Activated naive CD4-positive, alpha-beta T cell (primary cell): ENCODE measurements around the gene ARHGAP8.
"Not testable (repeated sequence)": the region's sequence is repeated elsewhere in the genome, so short reads cannot be mapped to it uniquely, and the experiment has no call there.

Experiments
- DNase-seq, 4 experiments: peaks; one replicate each; lab custom pipeline; 2025; lab: John Stamatoyannopoulos, UW

Gene ARHGAP8

DNA sequence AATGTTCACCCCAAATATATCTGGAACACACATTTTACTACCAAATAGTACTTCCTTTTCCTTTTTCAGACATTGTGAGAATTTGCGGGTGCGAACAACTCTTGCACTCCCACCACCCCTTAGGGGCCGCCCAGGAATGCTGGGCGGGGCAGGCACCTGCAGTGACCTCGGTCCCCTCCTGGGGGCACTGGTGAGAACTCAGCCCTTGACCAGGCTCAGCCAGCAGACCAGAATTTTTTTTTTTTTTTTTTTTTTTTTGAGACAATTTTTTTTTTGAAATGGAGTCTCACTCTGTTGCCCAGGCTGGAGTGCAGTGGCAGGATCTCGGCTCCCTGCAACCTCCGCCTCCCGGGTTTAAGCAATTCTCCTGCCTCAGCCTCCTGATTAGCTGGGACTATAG is 75.8 kb downstream of the ARHGAP8 start:
- DNase-seq: no peak

DNA sequence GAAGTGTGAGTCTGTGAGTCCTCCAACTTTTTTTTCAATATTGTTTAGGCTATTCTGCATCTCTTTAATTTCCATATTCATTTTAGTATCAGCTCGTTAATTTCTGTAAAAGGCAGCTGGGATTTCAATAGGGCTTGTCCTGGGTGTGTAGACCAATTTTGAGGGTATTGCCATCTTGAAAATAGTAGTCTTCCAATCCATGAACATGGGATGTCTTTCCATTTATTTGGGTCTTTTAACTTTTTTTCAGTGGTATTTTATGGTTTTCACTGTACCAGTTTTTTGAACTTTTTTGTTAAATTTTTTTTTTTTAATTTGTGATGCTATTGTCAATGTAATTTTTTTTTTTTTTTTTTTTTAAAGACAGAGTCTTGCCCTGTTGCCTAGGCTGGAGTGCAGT is 79.5 kb downstream of the ARHGAP8 start:
- no peak for DNase-seq

DNA sequence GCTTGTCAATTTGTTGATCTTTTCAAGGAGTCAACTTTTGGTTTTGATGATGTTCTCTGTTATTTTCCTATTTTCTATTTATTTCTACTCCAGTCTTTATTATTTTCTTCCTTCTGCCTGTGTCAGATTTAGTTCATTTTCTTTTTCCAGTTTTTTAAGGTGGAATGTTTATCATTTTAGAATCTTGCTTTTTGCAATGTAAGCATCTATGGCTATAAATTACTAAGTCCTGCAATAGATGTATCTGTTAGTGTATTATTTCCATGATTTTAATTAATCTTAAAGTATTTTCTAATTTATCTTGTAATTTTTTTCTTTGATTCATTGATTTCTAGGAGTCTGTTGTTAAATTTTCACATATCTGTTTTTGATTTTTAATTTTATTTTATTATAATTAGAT is 81.7 kb downstream of the ARHGAP8 start:
- no peak for DNase-seq

DNA sequence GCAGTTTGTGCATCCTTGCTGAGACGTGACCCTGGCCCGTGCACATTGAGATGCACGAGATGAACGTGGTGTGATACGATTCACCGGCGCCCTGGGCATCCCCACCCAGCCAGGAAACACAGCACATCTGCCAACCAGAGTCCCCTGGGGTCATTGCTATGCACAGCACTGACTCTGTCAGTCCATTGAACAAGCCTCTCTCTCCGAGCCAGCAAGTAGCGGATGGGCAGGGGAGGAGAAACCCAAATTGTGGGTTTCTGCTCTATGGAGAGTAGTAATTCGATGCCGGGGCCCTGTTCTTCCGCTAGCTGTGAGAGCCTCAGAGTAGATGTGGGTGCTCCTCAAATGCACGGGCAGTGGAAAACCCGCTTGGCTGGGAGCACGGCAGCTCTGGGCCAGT is 85.1 kb downstream of the ARHGAP8 start:
- no peak for DNase-seq

DNA sequence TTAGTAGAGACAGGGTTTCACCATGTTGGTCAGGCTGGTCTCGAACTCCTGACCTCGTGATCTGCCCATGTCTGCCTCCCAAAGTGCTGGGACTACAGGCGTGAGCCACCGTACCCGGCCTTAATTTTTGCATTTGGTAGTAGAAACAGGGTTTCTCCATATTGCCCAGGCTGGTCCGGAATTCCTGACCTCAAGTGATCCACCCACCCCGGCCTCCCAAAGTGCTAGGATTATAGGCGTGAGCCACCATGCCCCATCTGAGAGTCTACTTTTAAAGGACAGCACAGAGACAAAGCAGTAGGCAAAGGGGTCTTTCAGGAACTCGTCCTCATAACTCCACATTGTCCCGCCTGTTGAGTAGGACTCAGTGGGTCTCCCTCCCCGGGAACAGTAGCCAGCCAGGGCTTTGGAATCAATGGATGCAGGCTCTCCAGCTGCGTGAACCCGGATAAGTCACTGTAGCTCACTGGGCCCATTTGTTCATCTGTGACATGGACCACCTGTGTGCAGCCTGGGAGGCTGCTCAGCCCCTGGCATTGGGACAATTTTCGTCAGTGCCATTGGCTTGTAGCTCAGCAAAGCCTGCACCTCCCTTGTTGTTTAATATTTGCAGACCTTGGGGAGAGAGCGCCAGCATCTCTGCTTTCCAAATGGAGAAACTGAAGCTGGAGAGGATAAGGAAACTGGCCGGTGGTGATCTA is 86.1 kb downstream of the ARHGAP8 start:
- DNase-seq: no peak

DNA sequence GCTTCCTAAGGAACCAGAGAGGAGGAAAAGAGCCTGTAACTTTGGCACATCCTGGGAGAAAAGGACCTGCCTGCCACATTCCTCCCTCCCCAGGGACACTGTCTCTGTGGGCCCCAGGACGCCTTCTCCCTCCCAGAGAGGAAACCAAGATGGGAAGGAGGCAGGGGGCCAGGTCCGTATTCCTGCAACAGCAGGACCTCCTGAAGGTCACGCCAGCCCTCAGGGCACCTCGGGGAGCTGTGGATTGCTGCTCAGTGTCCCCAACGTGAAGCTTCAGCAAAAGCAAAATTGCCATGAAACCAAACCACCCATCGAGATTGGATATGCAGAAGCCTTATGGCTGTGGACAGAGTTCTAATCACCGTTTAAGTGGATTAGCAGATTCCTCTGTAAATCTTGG is 86.7 kb downstream of the ARHGAP8 start:
- no peak for DNase-seq

DNA sequence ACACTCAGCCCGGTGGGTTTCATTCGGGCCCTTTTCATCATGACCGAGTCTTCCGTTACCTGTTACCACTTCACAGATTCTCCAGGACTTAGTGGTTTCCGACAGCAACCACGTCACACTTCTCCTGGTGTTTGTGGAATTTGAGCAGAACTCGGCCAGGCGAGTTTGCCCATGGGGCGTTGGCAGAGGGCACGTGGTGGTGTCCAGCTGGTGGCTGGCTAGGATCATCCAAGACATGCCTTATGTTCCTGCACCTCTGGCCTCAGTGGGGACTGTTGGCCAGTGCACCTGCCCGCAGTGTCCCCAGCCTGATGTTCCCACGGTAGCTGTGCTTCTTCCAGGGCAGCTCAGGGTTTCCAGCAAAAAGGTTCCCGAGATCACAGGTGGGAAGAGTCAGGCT is 87.3 kb downstream of the ARHGAP8 start:
- DNase-seq: no peak

DNA sequence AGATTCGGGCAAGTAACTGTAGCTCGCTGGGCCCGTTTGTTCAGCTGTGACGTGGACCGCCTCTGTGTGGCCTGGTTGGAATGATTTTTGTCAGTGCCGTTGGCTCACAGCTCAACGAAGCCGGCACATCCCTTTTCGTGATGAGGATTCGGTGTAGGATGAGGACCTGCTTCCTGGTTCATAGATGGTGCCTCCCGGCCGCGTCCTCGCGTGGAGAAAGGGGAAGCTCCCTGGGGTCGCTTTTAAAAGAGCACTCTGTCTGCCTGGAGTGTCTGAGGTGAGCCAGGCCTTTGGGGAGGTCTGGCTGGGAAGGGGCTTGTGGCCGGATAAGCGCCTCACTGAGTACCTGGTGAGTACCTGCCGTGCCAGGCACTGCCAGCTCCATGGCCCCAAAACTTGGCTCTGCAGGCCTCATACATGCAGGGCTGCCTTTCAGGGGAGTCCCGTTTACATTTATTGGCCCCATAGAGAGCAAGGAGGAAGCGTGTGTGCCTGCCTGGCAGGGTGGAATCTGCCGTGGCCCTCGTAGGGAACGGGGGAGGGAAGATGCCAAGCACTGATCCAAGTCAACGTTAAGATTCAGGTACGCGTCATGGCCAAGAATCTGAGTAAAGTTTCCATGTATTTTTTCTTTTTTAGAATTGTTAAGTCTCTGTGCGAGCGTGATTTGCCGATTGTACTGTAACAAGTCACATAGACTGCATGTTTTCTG is 88.4 kb downstream of the ARHGAP8 start:
- no peak for DNase-seq

DNA sequence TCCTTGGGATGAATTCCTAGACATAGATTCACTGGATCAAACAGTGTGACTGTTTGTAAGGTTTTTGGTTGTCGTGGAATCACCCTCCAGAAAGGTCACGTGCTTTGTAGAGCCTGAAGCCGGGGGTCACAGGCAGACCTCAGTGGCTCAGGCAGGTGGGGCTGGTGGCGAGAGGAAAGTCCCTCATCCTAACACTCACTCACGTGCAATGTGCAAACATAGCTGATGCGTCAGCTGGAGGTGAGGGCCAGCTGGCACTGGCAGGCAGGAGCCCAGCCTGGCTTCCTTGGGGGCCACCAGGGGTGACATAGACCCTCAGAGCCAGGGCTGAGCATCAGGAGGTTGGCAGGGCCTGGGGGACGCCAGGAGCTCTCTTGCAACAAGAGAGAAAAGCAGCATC is 90.0 kb downstream of the ARHGAP8 start:
- DNase-seq: no peak

DNA sequence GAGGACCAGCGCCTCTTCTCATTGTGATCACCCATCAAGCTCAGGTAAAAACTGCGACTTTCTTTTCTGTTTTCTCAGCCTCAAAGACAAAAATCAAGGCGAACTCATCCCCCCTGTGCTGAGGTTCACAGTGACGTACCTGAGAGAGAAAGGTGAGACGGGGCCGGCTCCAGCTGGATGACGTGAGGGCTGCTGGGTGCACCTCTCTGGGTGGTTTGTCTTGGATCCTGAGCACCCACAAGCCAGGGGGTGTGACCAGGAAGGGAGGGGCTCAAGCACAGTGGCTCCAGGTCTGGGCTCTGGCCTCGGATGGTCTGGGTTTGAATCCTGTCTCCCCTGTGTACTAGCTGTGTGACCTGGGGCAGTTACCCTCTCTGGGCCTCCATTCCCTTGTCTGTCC is 92.8 kb downstream of the ARHGAP8 start:
- DNase-seq: no peak

DNA sequence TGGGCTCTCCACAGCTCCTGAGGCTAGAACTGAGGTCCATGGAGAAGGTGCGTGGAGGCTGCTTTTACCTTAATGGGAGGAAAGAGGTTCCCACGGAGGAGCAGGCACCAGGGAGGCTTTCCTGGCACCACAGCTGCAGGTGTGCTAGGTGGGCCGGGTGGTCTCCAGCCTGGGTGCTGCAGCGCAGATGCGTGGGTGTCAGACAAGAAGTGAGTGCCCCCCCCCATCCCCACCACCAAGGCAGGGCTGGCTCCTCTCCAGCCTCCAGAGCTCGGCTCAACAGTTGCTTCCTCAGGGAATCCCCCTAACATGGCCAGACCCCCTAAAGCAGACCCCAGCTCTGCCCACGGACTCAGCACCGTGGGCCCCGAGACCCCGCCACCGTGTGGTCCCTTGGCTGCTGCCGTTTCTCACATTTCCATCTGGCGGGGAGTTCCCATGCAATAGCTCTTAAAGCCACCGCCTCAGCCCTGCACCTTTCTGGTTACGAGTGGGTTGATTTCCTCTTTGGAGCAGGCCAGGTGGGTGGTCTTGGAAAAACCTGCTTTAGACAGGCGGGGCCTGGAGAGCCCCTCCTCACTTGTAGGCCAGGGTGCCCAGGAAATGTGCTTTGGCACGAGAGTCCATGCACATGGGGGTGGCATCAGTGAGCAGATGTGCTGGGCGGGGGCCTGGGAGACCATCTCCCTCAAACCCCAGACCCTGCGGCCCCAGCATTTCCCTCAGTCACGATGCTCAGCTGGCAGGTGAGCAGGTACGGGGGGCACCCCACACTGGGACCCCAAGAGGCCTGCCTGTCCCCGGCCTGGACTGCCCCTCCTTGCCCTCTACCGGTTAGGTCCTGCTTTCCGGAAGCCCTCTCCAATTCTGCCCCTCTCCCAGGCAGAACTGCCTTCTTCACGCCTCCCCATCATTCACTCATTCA is 93.7 kb downstream of the ARHGAP8 start:
- DNase-seq: no peak

DNA sequence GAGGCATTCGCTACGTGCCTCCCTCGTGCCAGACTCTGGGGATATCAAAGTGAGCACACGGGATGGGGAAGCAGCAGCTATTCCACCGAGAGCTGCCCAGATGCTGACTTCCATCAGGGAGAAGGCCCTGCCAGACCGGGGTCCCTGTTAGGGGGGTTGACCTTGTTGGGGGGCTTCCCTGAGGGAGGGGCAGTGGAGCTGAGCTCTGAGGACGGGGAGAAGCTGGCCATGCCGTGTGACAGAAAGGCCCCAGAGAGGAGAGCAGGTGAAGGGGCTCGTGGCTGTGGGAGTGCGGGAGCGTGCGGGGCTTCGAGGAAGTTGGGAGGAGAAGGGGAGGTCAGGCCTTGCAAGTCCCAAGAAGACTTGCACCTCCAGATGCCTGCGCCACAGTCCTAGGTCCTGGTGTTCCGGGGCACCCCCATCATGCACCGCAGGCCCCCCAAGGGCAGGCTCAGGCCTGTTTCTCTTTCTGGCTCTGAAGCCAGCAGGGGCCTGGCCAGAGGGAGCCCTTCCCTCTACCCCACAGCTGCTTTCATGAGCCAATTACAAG is 94.4 kb downstream of the ARHGAP8 start:
- DNase-seq: no peak

DNA sequence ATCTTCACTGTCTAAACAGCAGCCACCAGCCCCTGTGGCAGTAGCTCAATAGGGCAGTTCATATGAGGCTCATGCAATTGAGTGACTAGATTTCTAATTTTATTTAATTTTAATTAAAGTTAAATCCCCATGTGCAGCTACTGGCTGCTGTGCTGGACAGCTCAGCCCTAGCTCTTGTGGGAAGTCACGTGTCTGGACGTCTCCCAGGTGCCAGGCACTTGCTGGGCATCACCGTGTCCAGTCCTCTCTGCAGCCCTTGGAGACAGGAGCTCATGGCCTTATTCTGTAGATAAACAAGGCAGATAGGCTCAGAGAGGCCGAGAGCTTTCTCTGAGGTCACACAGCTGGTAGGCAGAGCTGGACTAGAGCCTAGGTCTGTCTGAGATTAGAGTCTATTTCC is 95.0 kb downstream of the ARHGAP8 start:
- DNase-seq: no peak

DNA sequence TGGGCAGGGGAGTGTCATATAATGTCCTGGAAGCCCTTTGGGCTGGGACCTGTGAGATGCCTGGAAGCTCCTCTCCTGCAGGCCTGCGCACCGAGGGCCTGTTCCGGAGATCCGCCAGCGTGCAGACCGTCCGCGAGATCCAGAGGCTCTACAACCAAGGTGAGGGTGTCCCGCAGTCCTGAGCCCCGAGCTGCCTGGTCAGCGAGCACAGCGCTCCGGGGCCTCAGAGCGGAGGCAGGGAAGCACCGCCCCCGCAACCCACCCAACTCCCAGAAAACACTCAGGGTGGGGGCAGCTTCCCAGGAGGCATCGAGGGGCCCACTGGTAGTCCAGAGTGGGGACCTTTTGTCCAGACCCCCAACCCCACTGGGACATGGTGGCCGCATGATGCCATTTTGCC is 95.5 kb downstream of the ARHGAP8 start:
- DNase-seq: no peak

DNA sequence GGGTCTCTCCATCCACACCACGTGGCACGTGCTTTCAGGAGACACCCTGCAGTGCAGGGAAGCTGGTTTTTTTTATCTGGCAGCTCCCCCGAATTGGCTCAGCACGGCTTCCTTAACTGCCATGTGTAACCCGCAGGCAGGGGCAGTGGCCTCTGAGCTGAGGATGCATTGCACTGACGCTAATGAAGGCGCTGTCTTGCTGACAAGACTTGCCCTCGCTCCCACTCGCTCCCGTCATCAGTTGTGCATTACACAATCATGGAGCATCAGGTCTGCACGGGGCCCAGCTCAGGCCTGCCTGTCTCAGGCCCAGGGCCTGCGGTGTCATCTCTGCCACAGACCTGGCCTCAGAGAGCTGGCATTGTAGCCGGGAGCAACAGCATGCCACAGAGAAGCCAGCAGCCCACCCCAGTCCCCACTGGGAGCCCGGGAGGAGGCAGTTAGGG is 95.9 kb downstream of the ARHGAP8 start:
- DNase-seq: no peak

DNA sequence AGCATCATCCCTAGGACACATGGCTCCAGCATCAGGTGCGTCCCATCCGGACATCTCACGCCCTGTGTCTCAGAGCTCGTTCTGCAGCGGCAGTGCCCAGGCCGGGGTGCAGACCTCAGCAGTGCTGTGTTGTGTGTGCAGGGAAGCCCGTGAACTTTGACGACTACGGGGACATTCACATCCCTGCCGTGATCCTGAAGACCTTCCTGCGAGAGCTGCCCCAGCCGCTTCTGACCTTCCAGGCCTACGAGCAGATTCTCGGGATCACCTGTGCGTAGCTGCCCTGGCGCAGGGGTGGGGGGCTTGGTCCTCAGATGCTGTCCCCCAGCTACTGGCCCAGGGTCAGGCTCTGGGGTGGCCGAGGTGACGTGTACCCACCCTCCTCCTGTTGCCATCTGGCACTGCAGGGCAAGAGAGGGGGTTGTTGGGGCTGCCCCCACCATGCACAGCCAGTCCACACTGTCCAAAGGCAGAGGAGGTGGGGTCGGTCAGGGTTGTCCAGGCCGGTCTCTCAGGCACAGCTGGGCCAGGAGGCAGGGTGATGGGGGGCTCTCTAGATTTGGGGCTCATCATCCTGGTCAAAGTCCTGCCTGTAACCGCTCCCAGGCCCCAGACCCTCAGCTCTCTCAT is 96.5 kb downstream of the ARHGAP8 start:
- DNase-seq: no peak

DNA sequence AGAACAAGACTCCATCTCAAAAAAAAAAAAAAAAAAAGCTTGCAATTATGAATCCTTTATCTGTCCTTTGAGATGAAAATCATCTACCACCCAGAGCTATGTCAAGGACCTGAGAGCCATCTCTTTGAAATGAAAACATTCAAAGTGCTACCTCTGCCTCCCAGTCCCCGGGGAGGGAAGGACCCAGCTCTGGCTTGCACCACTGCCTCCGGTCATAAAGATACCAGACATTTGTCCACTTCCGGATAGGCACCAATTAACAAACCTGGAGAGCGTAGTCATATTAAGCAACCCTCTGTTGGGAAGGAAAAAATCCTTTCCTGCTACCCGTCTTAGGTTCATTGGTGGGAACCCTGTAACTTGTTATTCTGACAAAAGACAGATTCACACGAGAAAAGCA is 98.6 kb downstream of the ARHGAP8 start:
- DNase-seq: no peak

DNA sequence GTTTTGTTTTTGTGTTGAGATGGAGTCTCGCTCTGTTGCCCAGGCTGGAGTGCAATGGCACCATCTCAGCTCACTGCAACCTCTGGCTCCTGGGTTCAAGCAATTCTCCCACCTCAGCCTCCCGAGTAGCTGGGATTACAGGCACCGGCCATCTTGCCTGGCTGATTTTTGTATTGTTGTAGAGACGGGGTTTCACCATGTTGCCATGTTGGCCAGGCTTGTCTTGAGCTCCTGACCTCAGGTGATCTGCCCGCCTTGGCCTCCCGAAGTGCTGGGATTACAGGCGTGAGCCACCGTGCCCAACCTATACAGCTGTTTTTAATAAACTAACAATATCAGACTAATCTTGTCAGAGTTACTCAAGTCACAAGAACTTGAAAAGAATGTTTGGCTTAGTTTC is 102.3 kb downstream of the ARHGAP8 start:
- DNase-seq: not testable (repeated sequence)

DNA sequence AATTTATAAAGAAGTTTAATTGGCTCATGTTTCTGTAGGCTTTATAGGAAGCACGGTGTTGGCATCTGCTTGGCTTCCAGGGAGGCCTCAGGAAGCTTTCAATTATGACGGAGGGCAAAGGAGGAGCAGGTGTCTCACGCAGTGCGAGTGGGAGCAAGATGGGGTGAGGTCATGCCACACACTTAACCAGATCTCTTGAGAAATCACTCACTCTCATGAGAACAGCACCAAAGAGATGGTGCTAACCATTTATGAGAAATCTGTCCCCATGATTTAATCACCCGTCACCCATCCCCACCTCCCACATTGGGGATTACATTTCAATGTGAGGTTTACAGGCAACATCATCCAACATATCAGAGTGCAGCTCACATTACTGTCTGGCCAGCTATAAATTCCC is 103.5 kb downstream of the ARHGAP8 start:
- no peak for DNase-seq

DNA sequence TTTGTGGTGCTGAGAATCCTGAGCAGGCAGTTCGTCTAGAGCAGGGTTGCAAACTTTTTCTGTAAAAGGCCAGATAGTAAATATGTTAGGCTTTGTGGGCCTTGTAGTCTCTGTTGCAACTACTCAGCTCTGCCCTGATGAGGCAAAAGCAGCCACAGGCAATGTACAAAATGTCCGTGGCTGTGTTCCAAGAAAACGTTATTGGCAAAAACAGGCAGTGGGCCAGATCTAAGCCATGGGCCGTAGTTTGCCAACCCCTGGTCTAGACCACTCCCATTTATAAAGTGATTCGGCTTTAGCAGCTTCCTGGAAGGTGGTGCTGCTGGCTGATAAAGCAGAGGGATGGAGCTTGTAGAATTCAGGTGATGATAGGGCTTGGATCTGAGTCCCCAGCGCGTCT is 106.4 kb downstream of the ARHGAP8 start:
- DNase-seq: not testable (repeated sequence)

DNA sequence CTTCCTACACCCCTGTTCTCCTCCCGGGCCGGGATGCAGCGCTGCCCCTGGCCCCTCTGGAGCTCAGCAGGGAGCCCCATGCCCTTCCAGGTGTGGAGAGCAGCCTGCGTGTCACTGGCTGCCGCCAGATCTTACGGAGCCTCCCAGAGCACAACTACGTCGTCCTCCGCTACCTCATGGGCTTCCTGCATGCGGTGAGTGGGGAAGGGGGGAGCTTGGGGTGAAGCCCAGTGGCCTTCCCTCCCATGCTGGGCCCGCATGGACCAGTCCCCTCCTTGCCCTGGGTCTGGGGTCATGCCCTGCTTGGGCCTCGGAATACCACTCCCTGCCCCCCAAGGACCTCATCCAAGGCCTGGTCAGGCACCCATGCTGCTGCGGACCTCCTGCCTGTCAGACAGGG is 107.3 kb downstream of the ARHGAP8 start:
- no peak for DNase-seq

DNA sequence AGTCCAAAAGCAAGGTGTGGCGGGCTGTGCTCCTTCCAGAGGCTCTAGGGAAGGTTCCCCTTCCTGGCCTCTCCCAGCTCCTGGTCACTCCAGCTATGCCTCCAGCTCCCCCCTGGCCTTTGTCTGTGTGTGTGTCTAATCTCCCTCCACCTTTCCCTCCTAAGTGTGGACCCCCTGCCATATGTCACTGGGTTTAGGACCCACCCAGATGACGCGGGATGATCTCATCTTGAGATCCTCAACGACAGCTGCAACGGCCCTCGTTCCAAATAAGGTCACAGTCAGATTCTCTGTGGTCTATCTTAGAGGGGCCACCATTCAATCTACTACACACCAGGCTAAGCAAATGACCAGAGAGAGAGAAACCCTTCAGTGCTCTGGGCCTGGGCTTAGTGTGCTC is 107.9 kb downstream of the ARHGAP8 start:
- no peak for DNase-seq
